Colon (tissue), 2 donors: ENCODE results near the gene AKAP9.
"Not testable (repeated sequence)": the region's sequence is repeated elsewhere in the genome, so short reads cannot be mapped to it uniquely, and the experiment has no call there.

Experiments used
- FAIRE-seq: peaks from 2 replicates; lab custom pipeline; 2012; peaks lifted over from hg19 to GRCh38; lab: Jason Lieb, UNC
- donor health status: control.
- donor health status: control.

Gene AKAP9

DNA sequence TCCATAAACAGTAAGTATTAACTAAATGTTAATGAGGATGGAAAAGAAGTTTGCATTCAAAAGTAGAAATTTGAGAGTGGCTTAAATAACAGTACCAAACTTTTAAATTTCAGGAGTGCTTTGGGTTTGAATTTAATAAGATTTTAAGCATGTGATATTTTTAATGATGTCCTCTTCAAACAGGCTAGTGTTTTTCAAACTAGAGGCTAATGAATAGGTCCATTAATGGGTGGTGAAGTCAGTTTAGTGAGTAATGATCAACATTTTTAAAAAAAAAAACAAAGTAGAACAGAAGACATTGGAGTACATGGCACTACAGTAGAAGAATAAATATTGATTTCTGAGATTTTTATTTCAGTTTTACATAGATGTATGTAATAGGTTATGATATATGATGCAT lies 72.9 kb downstream of the AKAP9 start:
- no peak for FAIRE-seq

DNA sequence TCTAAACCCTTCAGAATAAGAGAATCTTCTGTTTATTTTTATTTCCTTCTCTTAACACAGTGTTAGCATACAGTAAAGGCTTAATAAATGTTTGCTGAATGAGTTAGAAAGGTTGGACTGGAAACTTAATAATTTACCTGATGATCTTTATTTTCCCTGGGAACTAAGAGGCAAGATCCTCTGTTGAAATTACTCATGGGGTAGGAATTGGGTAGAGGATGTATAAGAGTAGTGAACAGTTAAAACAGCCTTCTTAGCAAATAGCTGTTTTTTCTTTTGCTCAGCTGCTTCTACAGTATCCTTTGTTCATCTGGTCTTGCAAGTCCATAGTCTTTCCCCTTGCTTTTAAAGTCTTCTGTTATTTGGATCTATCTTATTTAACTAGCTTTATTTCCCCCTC lies 80.0 kb downstream of the AKAP9 start:
- peak; percentile 31 for FAIRE-seq

DNA sequence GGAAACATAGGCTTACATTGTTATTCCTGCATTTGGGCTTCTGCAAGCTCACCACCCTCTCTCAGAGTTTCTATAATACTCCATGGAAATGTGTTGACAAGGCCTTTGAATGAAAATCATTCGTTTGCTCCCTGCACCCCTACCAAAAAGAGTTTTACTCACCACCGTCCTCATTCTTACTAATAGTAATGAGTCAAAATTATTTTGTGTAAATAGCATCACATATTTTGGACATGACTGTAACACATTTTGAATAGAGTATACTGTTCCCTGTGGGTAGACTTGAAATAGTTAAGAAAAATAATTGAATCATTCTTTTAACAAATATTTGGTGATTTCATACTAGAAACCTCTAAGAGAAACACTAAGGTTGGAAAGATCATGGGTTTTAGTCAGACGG lies 84.6 kb downstream of the AKAP9 start:
- no peak for FAIRE-seq

DNA sequence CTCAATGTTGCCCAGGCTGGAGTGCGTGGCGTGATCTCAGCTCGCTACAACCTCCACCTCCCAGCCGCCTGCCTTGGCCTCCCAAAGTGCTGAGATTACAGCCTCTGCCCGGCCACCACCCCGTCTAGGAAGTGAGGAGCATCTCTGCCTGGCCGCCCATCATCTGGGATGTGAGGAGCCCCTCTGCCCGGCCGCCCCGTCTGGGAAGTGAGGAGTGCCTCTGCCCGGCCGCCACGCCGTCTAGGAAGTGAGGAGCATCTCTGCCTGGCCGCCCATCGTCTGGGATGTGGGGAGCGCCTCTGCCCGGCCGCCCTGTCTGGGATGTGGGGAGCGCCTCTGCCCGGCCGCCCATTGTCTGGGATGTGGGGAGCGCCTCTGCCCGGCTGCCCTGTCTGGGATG lies 86.0 kb downstream of the AKAP9 start:
- FAIRE-seq, result not testable (repeated sequence)

DNA sequence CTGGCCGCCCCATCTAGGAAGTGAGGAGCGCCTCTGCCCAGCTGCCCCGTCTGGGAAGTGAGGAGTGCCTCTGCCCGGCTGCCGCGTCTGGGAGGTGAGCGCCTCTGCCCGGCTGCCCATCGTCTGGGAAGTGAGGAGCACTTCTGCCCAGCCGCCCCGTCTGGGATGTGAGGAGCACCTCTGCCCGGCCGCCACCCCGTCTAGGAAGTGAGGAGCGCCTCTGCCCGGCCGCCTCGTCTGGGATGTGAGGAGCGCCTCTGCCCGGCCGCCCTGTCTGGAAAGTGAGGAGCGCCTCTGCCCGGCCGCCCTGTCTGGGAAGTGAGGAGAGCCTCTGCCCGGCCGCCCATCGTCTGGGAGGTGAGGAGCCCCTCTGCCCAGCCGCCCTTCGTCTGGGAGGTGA lies 86.5 kb downstream of the AKAP9 start:
- FAIRE-seq, result not testable (repeated sequence)

DNA sequence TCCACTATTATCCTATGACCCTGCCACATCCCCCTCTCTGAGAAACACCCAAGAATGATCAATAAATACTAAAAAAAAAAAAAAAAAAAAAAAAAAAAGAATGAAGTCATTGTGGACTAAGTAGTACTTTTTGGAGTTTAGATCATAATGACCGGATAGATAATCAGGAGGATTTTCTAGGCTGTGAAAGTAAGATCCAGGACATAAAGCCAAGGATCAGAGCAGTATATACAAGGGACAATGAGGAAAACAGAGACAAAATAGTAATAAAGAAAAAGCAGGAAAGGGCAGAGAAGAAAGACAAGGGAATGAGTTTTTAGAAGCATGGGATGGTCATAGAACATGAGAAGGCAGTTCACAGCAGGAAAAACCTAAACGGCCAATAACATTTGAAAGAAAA lies 87.6 kb downstream of the AKAP9 start:
- no peak for FAIRE-seq

DNA sequence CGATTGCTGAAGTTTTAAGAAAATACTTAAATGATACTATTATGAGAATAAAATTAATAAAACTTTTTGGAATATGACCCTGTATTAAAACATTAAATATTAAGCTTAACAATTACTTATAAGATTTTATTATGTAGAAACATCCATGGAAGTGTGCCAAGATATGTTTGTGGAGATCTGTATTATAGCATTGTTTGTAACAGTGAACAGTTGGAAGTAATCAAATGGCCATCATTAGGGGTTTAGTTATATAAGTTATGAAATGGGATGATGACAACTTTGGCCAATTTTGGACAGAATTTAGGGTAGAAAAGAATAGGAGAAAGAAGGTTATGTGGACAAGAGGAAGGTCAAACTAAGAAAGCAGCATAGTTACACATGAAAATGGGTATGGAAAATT lies 88.0 kb downstream of the AKAP9 start:
- FAIRE-seq, result no peak

DNA sequence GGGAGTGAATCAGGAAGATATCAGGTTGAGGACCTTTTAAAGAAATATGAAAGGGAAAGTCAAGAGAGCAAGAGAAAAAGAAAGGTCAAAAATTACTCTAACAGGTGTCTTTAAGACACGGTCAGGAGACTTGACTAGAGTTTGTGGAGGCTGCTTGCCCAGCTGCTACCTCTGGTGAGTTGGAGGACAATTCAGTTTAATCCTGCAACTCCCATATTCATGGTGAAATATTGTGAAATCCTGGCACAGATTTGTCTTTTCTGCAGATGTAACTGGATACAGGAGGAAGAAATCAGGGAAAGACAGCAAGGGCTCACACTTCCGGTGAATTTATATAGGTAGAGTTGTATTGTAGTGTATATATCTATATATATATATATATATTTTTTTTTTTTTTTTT lies 93.5 kb downstream of the AKAP9 start:
- FAIRE-seq, result no peak

DNA sequence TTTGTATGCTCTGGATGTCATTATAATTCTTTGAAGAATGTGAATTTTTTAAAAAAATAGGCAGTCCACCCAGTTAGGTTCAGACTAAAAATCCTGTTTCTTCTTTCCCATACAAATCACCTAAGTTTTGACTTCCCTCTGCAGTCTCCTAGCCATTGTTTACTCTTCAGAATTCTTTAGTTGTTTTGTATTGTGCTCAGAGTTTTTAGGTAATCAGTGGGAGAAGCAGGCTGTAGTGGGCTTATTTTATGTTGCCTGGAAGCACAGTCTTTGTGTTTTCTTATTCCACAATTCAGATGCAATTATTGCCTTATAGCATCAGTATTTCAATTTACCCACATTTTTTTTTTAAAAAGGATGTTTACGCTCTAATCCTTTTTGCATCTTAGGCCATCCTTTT lies 94.9 kb downstream of the AKAP9 start:
- FAIRE-seq, result no peak

DNA sequence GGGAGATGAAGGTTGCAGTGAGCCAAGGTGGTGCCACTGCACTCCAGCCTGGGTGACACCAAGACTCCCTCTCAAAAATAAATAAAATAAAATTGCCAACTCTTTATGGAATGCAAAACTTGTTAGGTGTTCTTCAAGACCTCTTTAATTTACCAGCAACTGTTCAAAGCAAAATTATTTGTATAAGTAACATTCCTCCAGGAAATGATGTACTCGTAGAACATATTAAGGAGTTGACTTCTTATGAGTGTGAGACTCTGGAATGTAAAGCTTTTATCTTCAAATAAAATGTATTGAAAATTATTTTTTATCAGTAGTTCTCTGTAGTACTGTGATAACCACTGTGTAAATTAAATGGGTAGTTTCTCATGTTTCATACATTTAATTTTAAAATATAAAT lies 99.2 kb downstream of the AKAP9 start:
- no peak for FAIRE-seq

DNA sequence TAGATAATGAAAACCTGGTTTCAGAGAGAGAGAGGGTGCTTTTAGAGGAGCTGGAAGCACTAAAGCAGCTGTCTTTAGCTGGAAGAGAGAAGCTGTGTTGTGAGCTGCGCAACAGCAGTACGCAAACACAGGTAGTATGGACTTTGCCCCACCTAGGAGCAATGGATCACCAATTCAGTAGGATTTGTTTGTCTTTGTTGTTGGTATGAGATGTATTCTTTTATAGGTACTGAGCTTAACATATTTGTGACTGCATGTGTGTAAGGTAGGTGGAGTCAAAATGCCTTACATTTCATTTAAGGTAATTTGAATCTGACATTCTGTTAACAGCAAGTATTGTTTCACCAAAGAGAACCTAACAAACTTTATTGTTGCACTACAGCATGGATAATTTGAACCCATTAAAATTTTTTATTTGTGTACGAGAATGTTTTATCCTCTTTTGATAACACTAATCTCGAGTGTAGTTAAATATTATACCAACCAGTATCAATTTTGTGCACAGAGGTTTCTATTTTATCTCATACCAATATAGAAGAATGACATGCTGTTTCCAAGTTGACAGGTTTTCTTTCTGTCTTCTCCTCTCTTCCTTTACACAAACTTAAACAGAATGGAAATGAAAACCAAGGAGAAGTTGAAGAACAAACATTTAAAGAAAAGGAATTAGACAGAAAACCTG lies 101.5 kb downstream of the AKAP9 start:
- FAIRE-seq, result peak; percentile 98

DNA sequence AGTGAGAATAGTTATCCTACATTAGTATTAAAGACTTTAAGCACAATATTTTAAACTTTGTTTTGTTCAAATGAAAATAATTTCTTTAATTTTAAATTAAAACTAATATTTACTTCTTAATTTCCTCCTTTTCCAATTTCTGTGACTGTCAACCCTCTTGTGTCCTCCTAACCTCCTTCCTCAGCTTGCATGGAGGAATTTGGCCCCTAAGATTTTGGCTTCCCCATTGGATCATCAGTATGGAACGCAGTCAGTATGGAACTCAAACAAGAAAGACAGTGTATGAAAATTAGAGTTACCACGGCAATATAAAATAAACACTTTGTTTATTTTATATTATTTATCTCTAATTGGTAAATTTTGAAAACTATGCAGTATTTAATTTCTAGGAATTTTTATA lies 102.4 kb downstream of the AKAP9 start:
- FAIRE-seq, result no peak

DNA sequence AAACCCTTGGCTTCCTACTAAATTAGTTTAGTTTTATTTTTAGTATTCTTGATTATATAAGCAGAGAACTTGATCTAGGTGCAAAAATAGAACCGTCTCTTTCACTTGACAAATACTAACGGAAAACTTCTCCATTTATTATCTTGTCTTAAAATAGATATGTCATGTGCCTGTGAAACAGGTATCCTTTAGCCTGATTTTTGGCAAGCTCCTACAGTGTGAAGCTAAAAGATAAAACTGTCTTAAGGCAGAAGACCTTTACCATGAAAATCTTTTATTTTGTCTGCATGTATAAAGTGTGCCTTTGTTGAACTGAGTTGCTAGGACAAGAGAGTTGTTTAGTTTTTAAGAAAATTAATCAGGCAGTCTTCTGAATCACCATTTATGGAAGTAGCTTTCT lies 103.0 kb downstream of the AKAP9 start:
- no peak for FAIRE-seq

DNA sequence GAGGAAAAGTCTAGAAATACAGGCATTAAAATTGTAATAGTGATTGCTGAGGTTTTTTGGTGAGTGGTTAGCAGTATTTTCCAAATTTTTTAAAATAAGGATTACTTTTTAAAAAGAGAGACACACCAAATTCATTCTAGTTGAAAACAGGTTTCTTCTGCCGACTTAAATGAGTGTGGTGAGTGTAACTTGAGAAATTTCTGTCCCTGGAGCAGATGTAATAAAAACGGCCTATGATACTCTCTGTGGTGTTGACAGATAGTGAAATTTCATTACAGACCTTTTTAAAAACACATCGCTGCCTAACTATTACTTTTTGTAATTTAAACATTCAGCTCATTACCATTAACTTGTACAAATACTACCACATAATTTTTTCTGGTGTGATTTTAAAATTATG lies 103.5 kb downstream of the AKAP9 start:
- FAIRE-seq, result no peak

DNA sequence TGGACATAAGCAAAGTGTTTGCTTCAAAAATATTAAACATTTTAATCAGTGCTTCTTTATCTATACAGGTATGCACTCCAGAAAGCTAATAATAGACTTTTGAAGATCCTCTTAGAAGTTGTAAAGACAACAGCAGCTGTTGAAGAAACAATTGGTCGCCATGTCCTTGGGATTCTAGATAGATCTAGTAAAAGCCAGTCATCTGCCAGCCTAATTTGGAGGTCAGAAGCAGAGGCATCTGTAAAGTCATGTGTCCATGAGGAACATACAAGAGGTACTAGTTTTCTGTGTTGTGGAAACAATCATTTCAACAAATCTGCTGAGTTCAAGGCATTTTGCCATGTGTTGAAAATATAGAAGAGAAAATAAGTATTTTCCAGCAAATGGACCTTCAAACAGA lies 104.3 kb downstream of the AKAP9 start:
- no peak for FAIRE-seq

DNA sequence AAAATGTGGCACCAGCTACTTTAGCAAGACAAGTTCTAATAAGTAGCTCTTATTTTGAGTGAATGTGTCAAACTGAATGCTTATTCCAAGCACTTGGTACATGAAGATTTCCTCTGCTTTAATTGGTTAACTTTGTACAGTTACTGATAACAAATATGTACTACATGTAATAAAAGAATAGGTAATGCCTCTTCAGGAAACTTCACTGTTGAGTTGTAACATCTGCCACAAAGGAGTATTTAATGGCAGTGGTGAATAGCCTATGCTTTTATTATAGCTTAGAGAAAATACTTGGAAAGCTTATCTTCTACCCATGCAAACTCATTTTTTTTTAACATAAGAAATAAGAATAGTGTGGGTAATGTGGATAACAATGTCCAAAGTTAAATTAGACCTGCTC lies 111.0 kb downstream of the AKAP9 start:
- FAIRE-seq, result no peak

DNA sequence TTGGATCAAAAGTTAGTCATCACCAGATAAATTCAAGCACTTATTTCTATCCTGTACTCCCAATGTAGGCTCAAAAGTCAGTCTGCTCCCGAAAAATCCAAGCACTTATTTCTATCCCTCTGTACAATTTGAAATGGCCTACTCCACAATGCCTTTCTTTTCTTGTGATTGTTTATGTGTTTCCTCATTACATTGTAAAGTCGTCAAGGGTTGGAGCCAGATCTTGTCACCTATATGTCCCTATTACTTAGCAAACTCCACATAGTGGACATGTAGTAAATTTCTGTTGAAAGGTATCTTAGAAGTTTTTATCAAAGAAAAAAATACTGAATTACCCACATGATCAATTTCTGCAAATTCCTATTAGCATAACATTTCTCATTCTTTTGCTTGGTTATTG lies 111.5 kb downstream of the AKAP9 start:
- no peak for FAIRE-seq

DNA sequence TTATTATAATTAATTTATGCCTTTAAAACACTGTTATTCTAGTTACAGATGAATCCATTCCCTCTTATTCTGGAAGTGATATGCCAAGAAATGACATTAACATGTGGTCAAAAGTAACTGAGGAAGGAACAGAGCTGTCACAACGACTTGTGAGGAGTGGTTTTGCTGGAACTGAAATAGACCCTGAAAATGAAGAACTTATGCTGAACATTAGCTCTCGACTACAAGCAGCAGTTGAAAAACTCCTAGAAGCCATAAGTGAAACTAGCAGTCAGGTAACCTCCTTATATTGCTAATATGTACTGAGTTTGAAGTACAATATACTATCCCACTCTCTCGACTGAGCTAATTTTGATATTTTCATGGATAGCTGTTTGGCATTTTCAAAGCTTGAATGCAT lies 112.0 kb downstream of the AKAP9 start:
- FAIRE-seq, result no peak

DNA sequence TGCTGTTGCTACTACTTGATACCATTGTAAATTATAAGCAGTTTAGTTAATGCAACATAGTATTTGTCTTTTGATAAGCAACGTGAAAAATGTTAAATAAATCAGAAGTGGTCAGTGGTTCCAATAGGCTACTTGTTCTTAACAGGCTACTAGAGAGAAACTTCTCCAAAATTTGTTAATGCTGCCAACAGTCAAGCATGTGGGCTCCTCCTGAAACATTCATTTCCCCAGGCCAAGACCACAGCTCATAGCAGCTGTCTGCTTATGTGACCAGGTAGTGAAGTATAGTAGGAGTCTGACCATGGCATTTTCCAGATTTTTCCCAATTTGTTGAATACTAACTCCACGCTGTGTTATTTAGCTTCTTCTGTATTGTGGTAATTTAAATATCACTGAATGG lies 112.7 kb downstream of the AKAP9 start:
- FAIRE-seq, result no peak

DNA sequence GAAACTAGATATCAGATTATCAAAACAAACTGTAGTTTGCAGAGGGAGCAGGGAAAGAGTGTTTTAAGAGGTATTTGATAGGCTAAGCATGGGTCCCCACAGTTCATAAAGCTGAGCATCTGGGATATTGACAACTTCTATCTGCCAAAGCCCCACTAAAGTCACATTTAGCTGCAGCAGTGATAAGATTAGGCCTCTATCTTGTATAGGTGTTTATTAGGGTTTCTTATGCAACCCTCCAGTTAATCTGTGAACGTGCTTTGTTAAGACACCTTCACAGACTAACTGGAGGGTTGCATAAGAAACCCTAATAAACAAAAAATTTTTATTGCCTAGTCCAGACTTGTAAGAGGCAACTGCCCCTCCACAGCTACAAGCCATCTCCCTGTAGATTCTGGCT lies 115.6 kb downstream of the AKAP9 start:
- FAIRE-seq, result no peak

DNA sequence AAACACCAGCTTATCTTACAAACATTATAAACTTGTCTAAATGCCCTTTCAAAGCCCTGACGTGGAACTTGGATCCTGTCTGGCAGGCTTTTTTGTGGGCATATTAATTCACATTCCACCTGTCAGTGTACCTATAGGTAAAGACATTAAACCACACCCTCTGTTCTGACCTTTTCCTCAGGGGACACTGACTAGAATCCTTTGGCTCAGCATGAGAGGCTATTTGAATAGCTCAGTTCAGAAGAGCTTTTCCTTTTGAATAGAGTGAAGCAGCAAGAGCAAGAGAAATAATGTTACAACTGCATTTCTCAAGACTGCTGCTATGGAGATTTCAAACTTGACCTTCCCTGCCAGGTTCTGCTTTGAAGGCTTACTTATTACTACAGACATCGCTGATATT lies 116.7 kb downstream of the AKAP9 start:
- peak; percentile 14 for FAIRE-seq

DNA sequence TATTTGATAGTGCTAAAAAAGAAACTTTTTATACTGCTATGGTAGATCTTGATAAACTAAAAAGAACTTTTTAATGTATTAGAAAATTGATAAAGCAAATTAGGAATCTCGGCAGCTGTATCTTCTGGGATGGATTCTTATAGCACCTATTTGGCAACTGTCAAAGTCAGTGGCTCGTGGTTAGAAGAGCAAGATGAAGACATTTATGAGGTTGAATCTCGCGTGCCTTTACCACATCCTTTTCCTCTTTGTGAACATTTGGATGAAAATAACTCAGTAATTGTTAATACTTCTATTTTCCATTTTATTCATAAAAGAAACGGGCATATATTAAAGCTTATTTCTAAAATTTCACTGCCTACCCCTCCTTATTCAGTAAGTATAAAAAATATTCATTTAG lies 117.4 kb downstream of the AKAP9 start:
- no peak for FAIRE-seq

DNA sequence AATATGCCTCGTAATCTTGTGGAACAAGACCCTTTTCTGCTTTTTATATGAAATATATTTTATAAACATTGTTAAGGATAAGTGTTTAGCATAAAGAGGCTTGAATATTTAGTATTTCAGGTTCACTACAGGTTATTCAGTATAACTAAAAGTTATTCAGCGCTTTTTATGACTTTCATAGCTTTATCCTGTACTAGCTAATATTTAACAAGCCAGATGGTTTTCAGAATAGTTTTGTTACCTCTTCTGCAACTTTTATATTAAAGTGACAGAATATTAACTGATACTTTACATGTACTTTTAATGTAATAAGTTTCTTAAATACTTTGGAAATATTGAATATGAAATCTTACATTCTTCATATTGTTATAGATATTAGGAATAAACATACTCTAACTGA lies 118.2 kb downstream of the AKAP9 start:
- peak; percentile 14 for FAIRE-seq

DNA sequence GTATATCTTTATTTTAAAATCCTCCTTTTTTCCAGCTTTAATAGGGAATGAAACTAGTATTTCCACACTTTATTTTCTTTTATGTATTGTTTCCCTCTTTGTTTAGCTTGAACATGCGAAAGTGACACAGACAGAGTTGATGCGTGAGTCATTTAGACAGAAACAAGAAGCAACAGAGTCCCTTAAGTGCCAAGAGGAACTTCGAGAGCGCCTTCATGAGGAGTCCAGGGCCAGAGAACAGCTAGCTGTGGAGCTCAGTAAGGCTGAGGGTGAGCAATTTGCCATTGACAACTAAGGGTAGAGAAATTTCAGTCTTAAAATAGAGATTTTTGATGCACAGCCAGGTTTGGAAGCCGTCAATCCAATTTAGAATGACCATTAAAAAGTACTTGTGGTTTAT lies 120.5 kb downstream of the AKAP9 start:
- no peak for FAIRE-seq

DNA sequence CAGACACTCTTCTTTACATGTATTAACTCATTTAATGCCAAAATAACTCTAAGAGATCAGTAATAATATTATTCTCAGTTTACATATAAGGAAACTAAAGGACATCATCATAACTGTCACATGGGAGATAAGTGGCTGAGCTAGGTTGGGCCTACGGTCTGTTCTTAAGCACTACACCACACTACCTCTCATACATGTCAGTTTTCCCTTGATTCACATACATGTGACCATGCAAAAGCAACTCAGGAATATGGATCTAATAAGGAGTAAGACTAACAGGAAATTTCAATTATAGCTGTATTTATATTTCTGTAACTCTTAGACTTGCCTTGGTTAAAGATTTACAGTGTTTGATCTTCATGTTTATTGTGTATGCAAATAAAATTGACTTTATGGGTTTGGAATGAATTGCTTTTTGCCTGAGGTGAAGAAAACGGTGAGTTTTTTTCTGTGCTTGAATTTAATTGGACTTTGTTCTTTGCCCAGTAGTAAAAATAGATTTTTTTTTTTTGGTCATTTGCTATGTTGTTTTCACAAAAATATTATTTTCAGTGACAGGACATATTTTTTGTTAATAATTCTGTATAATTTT lies 123.9 kb downstream of the AKAP9 start:
- FAIRE-seq, result peak; percentile 95
